Brain microvascular endothelial cell (primary cell): ENCODE measurements around the gene TEX101.
"Not testable (repeated sequence)": the region's sequence is repeated elsewhere in the genome, so short reads cannot be mapped to it uniquely, and the experiment has no call there.

ENCODE experiments used
- DNase-seq: peaks from one replicate; pipeline ENCODE4 v3.0.0-alpha.2; 2020
- H3K27ac ChIP-seq: fragments of 250-450 bp; sonication (Bioruptor Pico); 2 replicates; pipeline ENCODE4 v1.5.1; 2020; ENCODE audit warnings: mild to moderate bottlenecking, moderate library complexity
- H3K27me3 ChIP-seq: fragments of 250-450 bp; sonication (Bioruptor Pico); replicated peaks from 2 replicates; pipeline ENCODE4 v1.5.1; 2020; ENCODE audit warnings: mild to moderate bottlenecking
- H3K36me3 ChIP-seq: fragments of 250-450 bp; sonication (Bioruptor Pico); replicated peaks from 2 replicates; pipeline ENCODE4 v1.5.1; 2020; ENCODE audit warnings: mild to moderate bottlenecking
- H3K4me3 ChIP-seq: 2 replicates; pipeline ENCODE4 v1.5.1; 2011; ENCODE audit warnings: low read depth, mild to moderate bottlenecking, control low read depth, low read length, moderate library complexity
- in situ Hi-C: cut with HindIII; loops from 2 replicates; pipeline ENCODE4 v1.10.0; 2017; ENCODE audit warnings: low sequenced_read_pairs, low pct_ligation_motif_present
- TF ChIP-seq, protein P1 (sequence below): IDR thresholded peaks from 2 replicates; pipeline ENCODE4 v1.5.1; 2011; ENCODE audit warnings: low read depth, mild to moderate bottlenecking, moderate library complexity, low read length, control low read depth, inconsistent platforms; ENCODE audit errors: missing control alignments

The TEX101 gene

DNA sequence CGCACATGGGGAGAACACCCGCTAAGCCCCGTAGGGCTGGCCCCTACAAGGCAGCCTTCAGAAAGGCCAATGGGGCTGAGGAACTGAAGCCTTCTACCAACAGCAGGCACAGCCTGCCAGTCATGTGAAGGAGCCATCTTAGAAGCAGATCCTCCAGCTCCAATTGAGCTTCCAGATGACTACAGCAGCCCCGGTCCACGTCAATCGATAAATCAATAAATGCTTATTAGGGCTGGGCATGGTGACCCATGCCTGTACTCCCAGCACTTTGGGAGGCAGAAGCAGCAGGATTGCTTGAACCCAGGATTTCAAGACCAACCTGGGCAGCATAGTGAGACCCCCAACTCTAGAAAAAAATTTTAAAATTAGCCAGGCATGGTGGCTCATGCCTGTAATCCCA lies 23.0 kb downstream of the TEX101 start:
- no peaks in the 10 kb centered on the region for H3K27me3 ChIP-seq

DNA sequence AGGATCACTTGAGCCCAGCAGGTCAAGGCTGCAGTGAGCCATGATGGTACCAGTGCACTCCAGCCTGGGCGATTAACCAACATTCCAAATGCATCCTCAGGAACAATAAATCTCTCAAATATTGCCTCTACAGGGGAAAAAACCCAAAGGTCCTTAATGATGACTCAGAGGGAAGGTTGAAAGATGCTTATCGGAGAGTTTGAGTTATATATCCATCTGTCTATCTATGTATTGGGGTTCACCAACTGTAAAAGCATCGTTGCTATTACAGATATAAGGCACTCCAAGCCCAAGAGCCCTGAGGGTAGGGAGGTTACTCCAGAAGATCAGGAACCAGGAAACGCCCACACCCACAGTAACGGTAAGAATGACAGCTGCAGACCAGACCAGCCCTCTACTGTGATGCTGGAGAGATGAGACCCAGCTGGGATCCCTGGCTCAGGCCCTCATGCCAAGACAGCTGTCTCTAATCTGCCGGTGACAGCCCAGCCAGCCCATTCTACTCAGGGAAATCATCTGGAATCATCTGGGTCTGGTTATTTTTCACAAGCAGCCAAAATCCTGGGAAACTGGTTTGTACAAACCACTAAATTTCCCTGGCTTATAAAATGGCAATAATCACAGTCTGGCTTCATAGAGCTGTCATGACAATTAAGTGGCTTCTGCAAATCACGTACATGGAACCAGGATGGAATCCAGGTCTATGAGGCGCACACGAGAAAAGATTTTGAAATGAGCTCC lies 23.8 kb downstream of the TEX101 start:
- no peak overlapping the region for H3K4me3 ChIP-seq
- no peaks in the 10 kb centered on the region for H3K27me3 ChIP-seq
- H3K27ac ChIP-seq = no peak overlapping the region
- in situ Hi-C loops = no loop called here
- no peaks in the 10 kb centered on the region for H3K36me3 ChIP-seq
- DNase-seq = no peak
- TF ChIP-seq, protein P1, sequence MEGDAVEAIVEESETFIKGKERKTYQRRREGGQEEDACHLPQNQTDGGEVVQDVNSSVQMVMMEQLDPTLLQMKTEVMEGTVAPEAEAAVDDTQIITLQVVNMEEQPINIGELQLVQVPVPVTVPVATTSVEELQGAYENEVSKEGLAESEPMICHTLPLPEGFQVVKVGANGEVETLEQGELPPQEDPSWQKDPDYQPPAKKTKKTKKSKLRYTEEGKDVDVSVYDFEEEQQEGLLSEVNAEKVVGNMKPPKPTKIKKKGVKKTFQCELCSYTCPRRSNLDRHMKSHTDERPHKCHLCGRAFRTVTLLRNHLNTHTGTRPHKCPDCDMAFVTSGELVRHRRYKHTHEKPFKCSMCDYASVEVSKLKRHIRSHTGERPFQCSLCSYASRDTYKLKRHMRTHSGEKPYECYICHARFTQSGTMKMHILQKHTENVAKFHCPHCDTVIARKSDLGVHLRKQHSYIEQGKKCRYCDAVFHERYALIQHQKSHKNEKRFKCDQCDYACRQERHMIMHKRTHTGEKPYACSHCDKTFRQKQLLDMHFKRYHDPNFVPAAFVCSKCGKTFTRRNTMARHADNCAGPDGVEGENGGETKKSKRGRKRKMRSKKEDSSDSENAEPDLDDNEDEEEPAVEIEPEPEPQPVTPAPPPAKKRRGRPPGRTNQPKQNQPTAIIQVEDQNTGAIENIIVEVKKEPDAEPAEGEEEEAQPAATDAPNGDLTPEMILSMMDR = no peak

More for the DNA sequence above, 23.0 kb downstream of the TEX101 start:
- TF ChIP-seq, protein P1 = no peak
- Histone ChIP-seq H3K36me3 (no peaks in the 10 kb centered on the region), H3K27ac (no peak overlapping the region), H3K4me3 (no peak overlapping the region)
- no peak for DNase-seq
- in situ Hi-C loops = no loop called here

DNA sequence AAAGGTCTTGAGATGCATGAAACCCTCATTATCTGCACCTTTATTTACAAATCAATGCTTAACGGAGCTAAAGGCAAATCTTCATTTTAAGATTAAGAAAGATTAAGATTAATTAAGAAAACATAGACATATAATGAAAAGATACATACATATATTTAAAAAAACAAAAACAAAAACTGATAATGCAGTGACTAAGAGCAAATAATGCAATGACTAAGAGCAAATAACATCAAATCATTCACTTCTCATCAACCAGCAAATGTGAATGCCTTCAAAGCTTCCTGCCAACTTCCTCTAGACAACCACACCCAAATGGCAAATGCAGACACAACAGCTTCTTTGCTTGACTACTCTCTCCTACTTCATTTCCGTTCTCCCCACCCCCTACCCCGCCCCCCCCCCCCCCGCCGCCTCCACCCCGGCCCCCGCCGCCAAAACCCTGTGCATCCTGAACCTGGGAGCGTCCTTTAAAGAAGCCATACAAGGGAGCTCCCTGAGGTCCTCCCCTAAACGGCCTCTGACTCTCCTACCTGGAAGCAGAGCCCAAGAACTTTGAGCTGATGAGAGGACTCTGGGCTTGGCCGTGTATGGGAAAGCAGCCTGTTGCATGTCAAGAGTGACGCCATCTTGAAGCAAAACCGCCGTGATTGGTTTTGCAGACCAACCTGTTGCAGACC lies 24.5 kb downstream of the TEX101 start:
- H3K27me3 ChIP-seq = no peaks in the 10 kb centered on the region
- H3K4me3 ChIP-seq = no peak overlapping the region
- H3K36me3 ChIP-seq = no peaks in the 10 kb centered on the region
- TF ChIP-seq, protein P1 = no peak
- in situ Hi-C loops = no loop called here
- no peak for DNase-seq
- H3K27ac ChIP-seq = no peak overlapping the region

DNA sequence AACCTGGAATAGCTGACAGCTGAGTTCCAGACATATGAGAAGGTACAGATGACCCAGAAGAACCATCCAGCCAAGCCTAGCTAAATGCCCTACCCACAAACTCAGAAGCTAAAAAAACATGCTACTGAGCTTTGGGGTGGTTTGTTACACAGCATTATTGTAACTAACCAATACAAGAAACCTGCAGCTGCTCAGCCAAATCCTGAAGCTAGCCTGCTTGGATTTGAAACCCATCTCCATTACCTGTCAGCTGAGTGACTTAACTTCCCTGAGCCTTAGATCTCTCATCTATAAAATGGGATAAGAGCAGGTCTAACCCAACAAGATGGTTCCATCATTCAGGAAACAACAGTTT lies 25.0 kb downstream of the TEX101 start:
- H3K27me3 ChIP-seq = no peaks in the 10 kb centered on the region
- no peaks in the 10 kb centered on the region for H3K36me3 ChIP-seq
- in situ Hi-C loops = no loop called here
- TF ChIP-seq, protein P1 = no peak
- H3K27ac ChIP-seq = no peak overlapping the region
- DNase-seq = no peak
- no peak overlapping the region for H3K4me3 ChIP-seq

DNA sequence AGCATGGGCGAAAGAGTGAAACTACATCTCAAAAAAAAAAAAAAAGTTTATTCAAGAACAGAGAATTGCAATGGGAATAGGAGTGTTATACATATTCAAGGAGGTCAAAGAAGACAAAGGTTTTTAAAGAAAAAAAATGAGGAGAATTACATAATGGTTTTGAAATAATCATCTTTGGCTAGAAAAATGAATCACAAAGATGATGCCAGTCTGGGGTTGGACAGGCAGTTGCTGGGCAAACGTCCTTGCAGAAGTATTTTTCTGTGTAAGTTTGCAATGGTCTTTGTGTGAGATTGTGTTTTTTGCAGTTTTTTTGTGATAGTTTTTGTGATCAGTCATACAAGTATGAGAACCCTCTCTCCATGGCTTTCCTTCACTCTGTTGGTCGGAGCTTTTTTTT lies 27.0 kb downstream of the TEX101 start:
- Histone ChIP-seq H3K27me3 (no peaks in the 10 kb centered on the region), H3K27ac (no peak overlapping the region), H3K4me3 (no peak overlapping the region), H3K36me3 (no peaks in the 10 kb centered on the region)
- TF ChIP-seq, protein P1 = no peak
- in situ Hi-C loops = no loop called here
- DNase-seq = no peak

DNA sequence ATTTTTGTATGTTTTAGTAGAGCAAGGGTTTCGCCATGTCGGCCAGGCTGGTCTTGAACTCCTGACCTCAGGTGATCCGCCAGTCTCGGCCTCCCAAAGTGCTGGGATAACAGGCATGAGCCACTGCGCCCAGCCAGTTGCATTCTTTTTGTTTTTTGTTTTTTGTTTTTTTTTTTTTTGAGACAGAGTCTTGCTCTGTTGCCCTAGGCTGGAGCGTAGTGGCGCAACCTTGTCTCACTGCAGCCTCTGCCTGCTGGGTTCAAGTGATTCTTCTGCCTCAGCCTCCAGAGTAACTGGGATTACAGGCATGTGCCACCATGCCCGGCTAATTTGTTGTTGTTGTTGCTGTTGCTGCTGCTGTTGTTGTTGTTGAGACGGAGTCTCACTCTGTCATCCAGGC lies 29.4 kb downstream of the TEX101 start:
- in situ Hi-C loops = not testable (repeated sequence)

More for the DNA sequence above, 29.4 kb downstream of the TEX101 start:
- not testable (repeated sequence) for H3K36me3 ChIP-seq, H3K27me3 ChIP-seq, DNase-seq, H3K27ac ChIP-seq, H3K4me3 ChIP-seq
